ENCODE measurements around the gene CEP85L. TPM values are rescaled to one million over a fixed set of nuclear protein-coding genes. Genes with fewer than 3 reads are reported as not detected.
"Not testable (repeated sequence)": the region's sequence is repeated elsewhere in the genome, so short reads cannot be mapped to it uniquely, and the experiment has no call there.

Gene CEP85L
- total RNA-seq, 1 donor from 2014 or later = 3.3 TPM

DNA sequence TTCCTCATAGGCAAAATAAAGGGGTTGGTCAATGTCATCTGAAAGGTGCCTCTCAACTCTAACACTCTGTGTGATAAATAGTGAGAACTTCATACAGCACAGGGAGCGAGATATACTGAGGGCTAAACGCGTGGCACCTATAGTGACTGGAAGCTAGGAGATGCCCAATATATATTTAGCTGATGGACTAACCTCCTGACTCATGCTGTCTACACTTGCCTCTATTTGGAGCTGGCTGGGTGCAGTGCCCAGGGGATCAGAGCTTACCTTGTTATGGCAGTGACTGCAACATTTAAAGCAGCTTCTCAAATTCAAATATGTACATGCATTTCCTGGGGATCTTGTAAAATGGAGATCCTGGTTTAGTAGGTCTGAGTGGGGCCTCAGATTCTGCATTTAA is 214.9 kb downstream of the CEP85L start:
- DNase-seq (ENCODE audit: low read depth) = no peak
- H3K4me3 ChIP-seq (ENCODE audit: low read depth, low read length) = no peak overlapping the region
- TF ChIP-seq CTCF (conservative IDR thresholded peaks at IDR 0.05; ENCODE audit: low read depth, low read length) = no peak

DNA sequence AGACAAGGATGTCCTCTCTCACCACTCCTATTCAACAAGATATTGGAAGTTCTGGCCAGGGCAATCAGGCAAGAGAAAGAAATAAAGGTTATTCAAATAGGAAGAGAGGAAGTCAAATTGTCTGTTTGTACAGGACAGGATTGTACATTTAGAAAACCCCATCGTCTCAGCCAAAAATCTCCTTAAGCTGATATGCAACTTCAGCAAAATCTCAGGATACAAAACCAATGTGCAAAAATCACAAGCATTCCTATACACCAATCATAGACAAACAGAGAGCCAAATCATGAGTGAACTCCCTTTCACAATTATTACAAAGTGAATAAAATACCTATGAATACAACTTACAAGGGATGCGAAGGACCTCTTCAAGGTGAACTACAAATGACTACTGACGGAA is 217.2 kb downstream of the CEP85L start:
- DNase-seq (ENCODE audit: low read depth); H3K4me3 ChIP-seq (ENCODE audit: low read depth, low read length): not testable (repeated sequence)

DNA sequence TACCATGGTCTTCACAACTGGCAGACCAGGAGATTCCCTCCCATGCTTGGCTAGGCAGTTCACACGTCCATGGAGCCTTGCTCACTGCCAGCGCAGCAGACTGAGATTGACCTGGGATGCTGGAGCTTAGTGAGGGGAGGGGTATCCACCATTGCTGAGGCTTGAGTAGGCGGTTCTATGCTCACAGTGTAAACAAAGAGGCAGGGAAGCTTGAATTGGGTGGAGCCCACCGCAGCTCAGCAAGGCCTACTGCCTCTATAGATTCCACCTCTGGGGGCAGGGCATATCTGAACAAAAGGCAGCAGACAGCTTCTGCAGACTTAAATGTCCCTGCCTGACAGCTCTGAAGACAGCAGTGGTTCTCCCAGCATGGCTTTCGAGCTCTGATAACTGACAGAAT is 230.1 kb downstream of the CEP85L start:
- not testable (repeated sequence) for DNase-seq (ENCODE audit: low read depth)

DNA sequence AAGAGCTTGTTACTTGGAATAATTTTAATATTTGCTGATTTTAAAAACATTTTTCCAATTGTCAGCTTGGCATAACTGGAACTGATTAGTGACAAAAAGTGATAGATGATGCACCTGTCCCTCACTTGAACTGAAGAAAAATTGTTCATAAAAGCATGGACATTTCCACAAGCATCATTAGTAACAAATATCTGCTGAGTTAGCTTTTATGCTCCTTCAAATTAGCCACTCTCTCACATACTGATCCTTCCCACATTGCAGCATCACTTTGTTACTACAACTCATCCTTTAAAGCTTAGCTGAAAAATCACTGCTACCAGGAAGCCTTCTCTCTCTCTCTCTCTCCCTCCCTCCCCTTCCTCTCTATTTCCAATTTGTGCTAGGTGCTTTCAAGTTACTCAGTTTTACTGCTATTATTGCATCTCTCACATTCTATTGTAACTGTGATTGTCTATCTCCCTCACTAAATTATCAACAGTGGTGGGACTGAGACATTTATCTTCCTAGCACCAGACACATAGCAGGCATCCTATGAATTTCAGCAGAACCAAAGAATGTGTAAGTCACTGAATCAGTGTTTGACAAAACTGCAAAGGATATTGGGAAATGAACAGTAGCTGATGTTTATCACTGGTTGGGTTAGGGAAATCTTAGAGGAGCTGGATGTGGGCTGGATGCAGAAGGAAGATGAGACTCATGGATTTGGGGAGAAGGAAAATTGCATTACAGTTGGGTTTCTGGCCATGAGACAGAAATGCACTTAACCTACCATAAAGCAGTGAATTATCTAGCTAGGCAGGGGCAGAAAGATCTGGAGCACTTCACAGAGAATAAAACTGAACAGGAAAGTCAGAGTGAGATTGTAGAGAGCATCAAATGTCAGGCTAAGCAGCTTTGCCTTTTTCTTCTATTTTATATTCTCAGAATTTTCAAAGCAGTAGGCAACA is 231.7 kb downstream of the CEP85L start:
- no peak overlapping the region for H3K4me3 ChIP-seq (ENCODE audit: low read depth, low read length)
- no peak for DNase-seq (ENCODE audit: low read depth)
- TF ChIP-seq CTCF (conservative IDR thresholded peaks at IDR 0.05; ENCODE audit: low read depth, low read length) = no peak

More for the DNA sequence above, 230.1 kb downstream of the CEP85L start:
- not testable (repeated sequence) for H3K4me3 ChIP-seq (ENCODE audit: low read depth, low read length)

Other genes with a start within 250 kb of the CEP85L start
- not detected in 2 replicates for gene PLN, start 103.3 kb downstream of the CEP85L start, total RNA-seq
- 7.6 and 21.8 TPM in 2 replicates for gene ASF1A, start 242.6 kb upstream of the CEP85L start, total RNA-seq

Measured in epithelial cell of proximal tubule (primary cell).